ENCODE measurements around the gene CD7. TPM values are rescaled to one million over a fixed set of nuclear protein-coding genes. Genes with fewer than 3 reads are reported as not detected.

Gene CD7
- total RNA-seq, 1 donor from 2014 or later: 7.1 TPM

DNA sequence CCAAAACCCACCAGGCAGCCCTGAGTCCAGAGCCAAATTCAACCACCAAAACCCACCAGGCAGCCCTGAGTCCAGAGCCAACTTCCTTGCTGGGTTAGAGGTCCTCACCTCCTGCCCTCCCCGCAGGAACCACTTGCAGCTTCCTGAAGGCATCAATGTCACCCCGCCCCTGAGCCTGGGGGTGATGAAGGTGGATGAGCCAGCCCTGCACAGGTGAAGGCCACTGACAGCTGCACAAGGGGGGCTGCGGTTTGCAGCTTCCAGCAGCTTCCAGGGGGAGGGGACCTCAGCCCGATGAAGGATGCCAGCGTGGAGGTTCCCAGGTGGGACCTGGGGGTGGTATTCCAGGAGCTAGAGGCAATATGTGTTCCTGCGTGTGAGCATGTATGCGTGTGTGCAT is 36.3 kb downstream of the CD7 start:
- DNase-seq: no peak
- Histone ChIP-seq H3K27ac (no peak overlapping the region), H3K9me3 (no peaks in the 10 kb centered on the region), H3K4me3 (no peak overlapping the region), H3K27me3 (ENCODE audit: low read depth) (no peaks in the 10 kb centered on the region), H3K4me1 (peaks cover 27% of the 10 kb centered on the region), H3K36me3 (peaks cover 4% of the 10 kb centered on the region)
- TF ChIP-seq, protein P1, sequence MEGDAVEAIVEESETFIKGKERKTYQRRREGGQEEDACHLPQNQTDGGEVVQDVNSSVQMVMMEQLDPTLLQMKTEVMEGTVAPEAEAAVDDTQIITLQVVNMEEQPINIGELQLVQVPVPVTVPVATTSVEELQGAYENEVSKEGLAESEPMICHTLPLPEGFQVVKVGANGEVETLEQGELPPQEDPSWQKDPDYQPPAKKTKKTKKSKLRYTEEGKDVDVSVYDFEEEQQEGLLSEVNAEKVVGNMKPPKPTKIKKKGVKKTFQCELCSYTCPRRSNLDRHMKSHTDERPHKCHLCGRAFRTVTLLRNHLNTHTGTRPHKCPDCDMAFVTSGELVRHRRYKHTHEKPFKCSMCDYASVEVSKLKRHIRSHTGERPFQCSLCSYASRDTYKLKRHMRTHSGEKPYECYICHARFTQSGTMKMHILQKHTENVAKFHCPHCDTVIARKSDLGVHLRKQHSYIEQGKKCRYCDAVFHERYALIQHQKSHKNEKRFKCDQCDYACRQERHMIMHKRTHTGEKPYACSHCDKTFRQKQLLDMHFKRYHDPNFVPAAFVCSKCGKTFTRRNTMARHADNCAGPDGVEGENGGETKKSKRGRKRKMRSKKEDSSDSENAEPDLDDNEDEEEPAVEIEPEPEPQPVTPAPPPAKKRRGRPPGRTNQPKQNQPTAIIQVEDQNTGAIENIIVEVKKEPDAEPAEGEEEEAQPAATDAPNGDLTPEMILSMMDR (IDR thresholded peaks at IDR 0.05): no peak
- intact Hi-C loops (cut with DNase I): no loop called here
- no peak for ATAC-seq

DNA sequence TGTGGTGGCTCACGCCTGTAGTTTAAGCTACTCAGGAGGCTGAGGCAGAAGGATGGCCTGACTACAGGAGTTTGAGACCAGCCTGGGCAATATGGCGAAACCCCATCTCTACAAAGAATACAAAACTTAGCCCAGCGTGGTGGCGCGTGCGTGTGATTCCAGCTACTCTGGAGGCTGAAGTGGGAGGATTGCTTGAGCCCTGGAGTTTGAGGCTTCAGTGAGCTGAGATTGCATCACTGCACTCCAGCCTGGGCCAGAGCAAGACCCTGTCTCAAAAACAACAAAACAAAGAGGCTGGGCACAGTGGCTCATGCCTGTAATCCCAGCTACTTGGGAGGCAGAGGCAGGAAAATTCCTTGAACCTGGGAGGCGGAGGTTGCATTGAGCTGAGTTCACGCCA is 36.9 kb downstream of the CD7 start:
- Histone ChIP-seq H3K4me1 (peaks cover 27% of the 10 kb centered on the region), H3K9me3 (no peaks in the 10 kb centered on the region), H3K36me3 (peaks cover 4% of the 10 kb centered on the region), H3K27me3 (ENCODE audit: low read depth) (no peaks in the 10 kb centered on the region), H3K4me3 (no peak overlapping the region), H3K27ac (no peak overlapping the region)
- no peak for ATAC-seq
- TF ChIP-seq, protein P1 (IDR thresholded peaks at IDR 0.05): no peak
- intact Hi-C loops (cut with DNase I): no loop called here
- no peak for DNase-seq

DNA sequence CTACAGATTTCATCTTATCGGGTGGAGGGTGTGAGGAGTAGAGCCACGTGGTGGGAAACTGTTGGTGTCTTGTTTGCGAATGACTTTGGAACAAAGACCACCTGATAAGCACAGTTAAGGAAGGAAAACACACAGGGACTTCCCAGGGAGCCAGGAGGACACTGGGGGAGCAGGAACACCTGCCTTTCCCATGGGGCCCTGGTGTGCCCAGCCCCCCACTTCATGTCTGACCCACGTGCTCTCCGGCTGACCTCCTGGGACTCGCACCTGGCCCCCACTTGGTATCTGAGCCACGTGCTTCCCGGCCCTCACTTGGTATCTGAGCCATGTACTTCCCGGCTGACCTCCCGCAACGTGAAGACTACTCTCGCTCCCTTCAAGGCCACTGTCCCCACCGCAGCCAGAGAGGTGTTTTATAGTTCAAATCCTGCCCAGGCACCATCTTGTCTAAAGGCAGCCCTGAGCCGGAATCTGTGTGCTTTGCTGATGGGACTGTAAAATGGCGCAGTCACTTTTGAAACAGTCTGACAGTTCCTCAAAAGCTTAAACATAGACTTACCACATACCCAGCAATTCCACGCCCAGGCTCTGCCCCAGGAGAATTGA is 38.5 kb downstream of the CD7 start:
- intact Hi-C loops (cut with DNase I): no loop called here
- no peak for DNase-seq
- peak overlapping the region; percentile 56 for H3K27ac ChIP-seq
- H3K36me3 ChIP-seq: peaks cover 4% of the 10 kb centered on the region
- peaks cover 36% of the 10 kb centered on the region for H3K4me1 ChIP-seq
- H3K27me3 ChIP-seq (ENCODE audit: low read depth): no peaks in the 10 kb centered on the region
- TF ChIP-seq, protein P1 (IDR thresholded peaks at IDR 0.05): no peak
- ATAC-seq: peak; percentile 30 to 52
- no peak overlapping the region for H3K4me3 ChIP-seq
- no peaks in the 10 kb centered on the region for H3K9me3 ChIP-seq

DNA sequence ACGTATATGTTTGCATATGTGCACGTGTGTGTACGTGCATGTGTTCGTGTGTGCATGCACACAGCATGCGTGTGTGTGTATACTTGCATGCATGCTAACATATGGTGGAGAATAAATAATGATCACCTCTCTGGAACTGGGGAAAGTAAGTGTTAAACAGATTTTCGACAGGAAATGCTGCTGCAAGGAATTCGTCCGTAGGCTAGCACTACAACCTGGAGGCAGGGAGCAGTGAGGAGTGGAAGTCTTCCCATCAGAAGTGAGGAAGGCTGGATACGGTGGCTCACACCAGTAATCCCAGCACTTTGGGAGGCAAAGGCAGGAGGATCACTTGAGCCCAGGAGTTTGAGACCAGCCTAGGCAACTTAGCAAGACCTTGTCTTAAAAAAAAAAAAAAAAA is 39.1 kb downstream of the CD7 start:
- intact Hi-C loops (cut with DNase I): no loop called here

DNA sequence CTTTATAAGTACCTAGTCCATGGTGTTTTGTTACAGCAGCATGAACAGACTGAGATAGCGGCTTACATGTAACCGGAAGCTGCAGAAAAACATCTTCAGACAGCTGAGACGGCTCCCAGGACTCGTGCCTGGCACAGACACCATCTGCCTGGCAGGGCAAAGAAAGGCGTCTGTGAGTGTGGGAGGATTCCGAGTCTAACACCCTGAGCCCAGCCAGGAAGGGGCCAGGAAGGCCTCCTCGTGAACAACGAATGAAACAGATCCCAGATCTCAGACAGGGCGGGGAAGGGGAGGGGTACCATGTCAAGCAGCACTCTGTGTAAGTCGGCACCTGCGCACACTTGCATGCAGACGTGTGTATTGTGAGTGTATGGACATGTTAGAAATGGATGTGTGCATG is 39.6 kb downstream of the CD7 start:
- H3K27me3 ChIP-seq (ENCODE audit: low read depth): no peaks in the 10 kb centered on the region
- intact Hi-C loops (cut with DNase I): no loop called here
- TF ChIP-seq, protein P1 (IDR thresholded peaks at IDR 0.05): no peak
- H3K27ac ChIP-seq: no peak overlapping the region
- no peaks in the 10 kb centered on the region for H3K9me3 ChIP-seq
- peaks cover 4% of the 10 kb centered on the region for H3K36me3 ChIP-seq
- peaks cover 31% of the 10 kb centered on the region for H3K4me1 ChIP-seq
- no peak overlapping the region for H3K4me3 ChIP-seq
- ATAC-seq: no peak
- no peak for DNase-seq

More for the DNA sequence above, 39.1 kb downstream of the CD7 start:
- TF ChIP-seq, protein P1 (IDR thresholded peaks at IDR 0.05): no peak
- Histone ChIP-seq H3K27me3 (ENCODE audit: low read depth) (no peaks in the 10 kb centered on the region), H3K9me3 (no peaks in the 10 kb centered on the region), H3K4me1 (peaks cover 35% of the 10 kb centered on the region), H3K27ac (no peak overlapping the region), H3K4me3 (no peak overlapping the region), H3K36me3 (peaks cover 4% of the 10 kb centered on the region)
- no peak for ATAC-seq
- DNase-seq: no peak
